MM.1S (cell line): ENCODE data around the gene PLCB1.

Source experiments
- DNase-seq: peaks from one replicate; pipeline ENCODE4 v3.0.0-alpha.2; 2015
- H2AFZ ChIP-seq: fragments of 300-600 bp; sonication (generic); 2 replicates; pipeline ENCODE4 v1.6.0; 2016; ENCODE audit warnings: antibody characterized with exemption, low read length
- H3F3A ChIP-seq: fragments of 300-600 bp; sonication (generic); 2 replicates; pipeline ENCODE4 v1.6.1; 2016; ENCODE audit warnings: mild to moderate bottlenecking, antibody characterized with exemption, low read length, moderate library complexity, mixed read lengths; ENCODE audit not compliant: insufficient read depth
- H3K27ac ChIP-seq: fragments of 300-600 bp; sonication (generic); 2 replicates; pipeline ENCODE4 v1.5.1; 2016; ENCODE audit warnings: mild to moderate bottlenecking, low read length
- H3K27me3 ChIP-seq: fragments of 300-600 bp; sonication (generic); replicated peaks from 2 replicates; pipeline ENCODE4 v1.6.0; 2016; ENCODE audit warnings: low read length; ENCODE audit not compliant: insufficient read depth
- H3K36me3 ChIP-seq: fragments of 300-600 bp; sonication (generic); replicated peaks from 2 replicates; pipeline ENCODE4 v1.6.1; 2016; ENCODE audit warnings: mild to moderate bottlenecking, low read length, mixed read lengths; ENCODE audit not compliant: insufficient read depth
- H3K4me1 ChIP-seq: fragments of 300-600 bp; sonication (generic); 2 replicates; pipeline ENCODE4 v1.6.1; 2016; ENCODE audit warnings: low read length, mixed read lengths
- H3K4me2 ChIP-seq: fragments of 300-600 bp; sonication (generic); 2 replicates; pipeline ENCODE4 v1.6.0; 2016; ENCODE audit warnings: low read depth, low read length
- H3K4me3 ChIP-seq: fragments of 300-600 bp; sonication (generic); 2 replicates; pipeline ENCODE4 v1.5.1; 2016; ENCODE audit warnings: low read length, mixed read lengths
- H3K79me2 ChIP-seq: fragments of 300-600 bp; sonication (generic); 2 replicates; pipeline ENCODE4 v1.6.1; 2016; ENCODE audit warnings: mixed run types, low read length, mixed read lengths
- H3K9ac ChIP-seq: fragments of 300-600 bp; sonication (generic); 2 replicates; pipeline ENCODE4 v1.6.1; 2016; ENCODE audit warnings: low read length, mixed read lengths
- H3K9me2 ChIP-seq: fragments of 300-600 bp; sonication (generic); replicated peaks from 2 replicates; pipeline ENCODE4 v1.6.1; 2016; ENCODE audit warnings: mild to moderate bottlenecking, low read length, mixed read lengths; ENCODE audit not compliant: insufficient read depth
- H3K9me3 ChIP-seq: fragments of 300-600 bp; sonication (generic); replicated peaks from 2 replicates; pipeline ENCODE4 v1.6.1; 2016; ENCODE audit warnings: mild to moderate bottlenecking, low read length, mixed read lengths; ENCODE audit not compliant: insufficient read depth
- H4K20me1 ChIP-seq: fragments of 300-600 bp; sonication (generic); 2 replicates; pipeline ENCODE4 v1.6.1; 2016; ENCODE audit warnings: mild to moderate bottlenecking, low read length, moderate library complexity, mixed read lengths; ENCODE audit not compliant: insufficient read depth
- EZH2 ChIP-seq: fragments of 300-600 bp; sonication (generic); optimal IDR thresholded peaks from 2 replicates; pipeline ENCODE3; 2017; ENCODE audit warnings: low read depth, mild to moderate bottlenecking, antibody characterized with exemption, low read length, mixed read lengths
- EZH2phosphoT487 ChIP-seq: fragments of 300-600 bp; sonication (generic); IDR thresholded peaks from 2 replicates; pipeline ENCODE4 v1.6.1; 2018; ENCODE audit warnings: antibody characterized with exemption, low read length
- TF ChIP-seq, protein P1 (sequence below): fragments of 300-600 bp; sonication (generic); IDR thresholded peaks from 2 replicates; pipeline ENCODE4 v1.5.1; 2016; ENCODE audit warnings: antibody characterized with exemption, low read length, mixed read lengths

The PLCB1 gene

DNA sequence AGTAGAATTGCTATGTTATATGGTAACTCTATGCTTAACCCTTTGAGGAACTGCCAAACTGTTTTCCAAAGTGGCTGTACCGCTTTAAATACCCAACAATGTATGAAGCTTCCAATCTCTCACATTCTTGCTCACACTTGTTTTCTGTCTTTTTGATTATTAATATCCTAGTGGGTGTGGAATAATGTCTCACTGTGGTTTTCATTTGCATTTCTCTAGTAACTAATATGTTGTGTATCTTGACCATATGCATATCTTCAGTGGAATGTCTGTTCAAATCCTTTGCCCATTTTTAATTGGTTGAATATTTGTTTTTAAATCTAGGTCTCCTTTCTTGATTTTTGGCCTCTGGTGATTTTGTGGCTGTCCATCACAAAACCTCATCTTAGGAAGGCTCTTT is 759.0 kb downstream of the PLCB1 start:
- Histone ChIP-seq H3K4me1 (no peaks in the 10 kb centered on the region), H3K27ac (no peak overlapping the region)

DNA sequence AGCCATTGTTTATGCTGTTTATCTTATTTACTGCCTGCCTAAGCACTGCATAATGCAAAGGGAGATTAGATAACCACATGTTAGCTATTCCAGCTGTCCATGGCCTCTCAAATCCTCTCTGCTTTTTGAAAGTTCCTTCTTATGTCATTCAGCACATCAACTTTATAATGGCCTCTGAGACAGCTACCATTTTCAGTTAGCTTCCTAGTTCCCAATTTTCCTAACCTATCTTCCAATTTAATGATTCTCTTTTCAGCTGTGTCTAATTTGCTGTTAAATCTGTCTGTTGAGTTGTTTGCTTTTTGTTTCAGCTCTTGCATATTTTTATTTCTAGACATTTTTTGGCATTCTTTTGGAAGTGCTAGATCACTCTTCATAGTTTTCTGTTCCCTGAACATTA is 763.4 kb downstream of the PLCB1 start:
- Histone ChIP-seq H3K36me3 (no peaks in the 10 kb centered on the region), H3K9me2 (no peaks in the 10 kb centered on the region), H3K4me1 (no peaks in the 10 kb centered on the region), H3K4me2 (no peak overlapping the region), H4K20me1 (no peaks in the 10 kb centered on the region), H3K27ac (no peak overlapping the region), H3K9ac (no peak overlapping the region), H3K79me2 (no peaks in the 10 kb centered on the region), H3K4me3 (no peak overlapping the region), H2AFZ (no peak overlapping the region), H3K9me3 (no peaks in the 10 kb centered on the region), H3K27me3 (no peaks in the 10 kb centered on the region), H3F3A (no peaks in the 10 kb centered on the region)
- DNase-seq: no peak
- TF ChIP-seq EZH2phosphoT487: no peak
- TF ChIP-seq, protein P1, sequence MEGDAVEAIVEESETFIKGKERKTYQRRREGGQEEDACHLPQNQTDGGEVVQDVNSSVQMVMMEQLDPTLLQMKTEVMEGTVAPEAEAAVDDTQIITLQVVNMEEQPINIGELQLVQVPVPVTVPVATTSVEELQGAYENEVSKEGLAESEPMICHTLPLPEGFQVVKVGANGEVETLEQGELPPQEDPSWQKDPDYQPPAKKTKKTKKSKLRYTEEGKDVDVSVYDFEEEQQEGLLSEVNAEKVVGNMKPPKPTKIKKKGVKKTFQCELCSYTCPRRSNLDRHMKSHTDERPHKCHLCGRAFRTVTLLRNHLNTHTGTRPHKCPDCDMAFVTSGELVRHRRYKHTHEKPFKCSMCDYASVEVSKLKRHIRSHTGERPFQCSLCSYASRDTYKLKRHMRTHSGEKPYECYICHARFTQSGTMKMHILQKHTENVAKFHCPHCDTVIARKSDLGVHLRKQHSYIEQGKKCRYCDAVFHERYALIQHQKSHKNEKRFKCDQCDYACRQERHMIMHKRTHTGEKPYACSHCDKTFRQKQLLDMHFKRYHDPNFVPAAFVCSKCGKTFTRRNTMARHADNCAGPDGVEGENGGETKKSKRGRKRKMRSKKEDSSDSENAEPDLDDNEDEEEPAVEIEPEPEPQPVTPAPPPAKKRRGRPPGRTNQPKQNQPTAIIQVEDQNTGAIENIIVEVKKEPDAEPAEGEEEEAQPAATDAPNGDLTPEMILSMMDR: no peak

More for the DNA sequence above, 759.0 kb downstream of the PLCB1 start:
- DNase-seq: no peak
- no peaks in the 10 kb centered on the region for H3K79me2 ChIP-seq
- H3K9ac ChIP-seq: no peak overlapping the region
- H3K4me2 ChIP-seq: no peak overlapping the region
- no peak for TF ChIP-seq EZH2phosphoT487
- TF ChIP-seq EZH2: no peak
- TF ChIP-seq, protein P1: no peak
- no peaks in the 10 kb centered on the region for H3K27me3 ChIP-seq
- no peaks in the 10 kb centered on the region for H3K36me3 ChIP-seq
- no peaks in the 10 kb centered on the region for H3F3A ChIP-seq
- H2AFZ ChIP-seq: no peak overlapping the region
- no peaks in the 10 kb centered on the region for H3K9me2 ChIP-seq
- H3K9me3 ChIP-seq: no peaks in the 10 kb centered on the region
- no peak overlapping the region for H3K4me3 ChIP-seq
- no peaks in the 10 kb centered on the region for H4K20me1 ChIP-seq

DNA sequence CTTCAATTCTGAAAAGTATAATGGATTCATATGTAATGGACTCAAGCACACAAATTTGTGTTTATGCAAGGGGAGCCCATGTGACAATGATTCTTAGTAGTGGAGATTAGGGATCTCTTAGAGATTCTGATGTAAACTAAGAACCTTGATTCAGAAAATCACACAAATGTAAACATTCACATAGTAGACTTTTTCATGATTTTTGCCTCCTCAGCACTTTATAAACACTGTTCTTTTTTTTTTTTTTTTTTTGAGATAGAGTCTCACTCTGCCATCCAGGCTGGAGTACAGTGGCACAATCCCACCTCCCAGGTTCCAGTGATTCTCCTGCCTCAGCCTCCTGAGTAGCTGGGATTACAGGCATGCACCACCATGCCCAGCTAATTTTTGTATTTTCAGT is 766.8 kb downstream of the PLCB1 start:
- no peaks in the 10 kb centered on the region for H3K36me3 ChIP-seq
- H3K4me1 ChIP-seq: no peaks in the 10 kb centered on the region
- H3K4me3 ChIP-seq: no peak overlapping the region
- no peaks in the 10 kb centered on the region for H3K79me2 ChIP-seq
- H3F3A ChIP-seq: no peaks in the 10 kb centered on the region
- no peak overlapping the region for H3K4me2 ChIP-seq
- no peak overlapping the region for H3K27ac ChIP-seq
- H3K9me3 ChIP-seq: no peaks in the 10 kb centered on the region
- TF ChIP-seq EZH2 (no peak), EZH2phosphoT487 (no peak)
- TF ChIP-seq, protein P1: no peak
- H3K9me2 ChIP-seq: no peaks in the 10 kb centered on the region
- no peaks in the 10 kb centered on the region for H4K20me1 ChIP-seq
- DNase-seq: no peak
- H2AFZ ChIP-seq: no peak overlapping the region
- no peak overlapping the region for H3K9ac ChIP-seq
- no peaks in the 10 kb centered on the region for H3K27me3 ChIP-seq
